Right atrium auricular region (tissue), 2 donors: ENCODE data around the gene GUCY1A1. TPM values are rescaled to one million over a fixed set of nuclear protein-coding genes. Genes with fewer than 3 reads are reported as not detected.

Experiments
- DNase-seq: peaks from one replicate; pipeline ENCODE4 v3.0.0-alpha.2; 2019; ENCODE audit warnings: low spot score
- H3K27ac ChIP-seq, 2 donors: fragments of 200-600 bp; sonication (generic); 1 replicate in 1 of 2; 2 replicates in 1 of 2; pipeline ENCODE4 v1.5.1; 2016 to 2019
- H3K27me3 ChIP-seq, 2 donors: fragments of 200-600 bp; sonication (generic); one replicate each; pipeline versions ENCODE4 v1.5.1 to v1.6.0; 2017 to 2019
- H3K36me3 ChIP-seq: fragments of 200-600 bp; sonication (generic); one replicate; pipeline ENCODE4 v1.5.1; 2016
- H3K4me1 ChIP-seq, 2 donors: fragments of 200-600 bp; sonication (generic); one replicate each; pipeline versions ENCODE4 v1.5.1 to v1.6.0; 2017 to 2019
- H3K4me3 ChIP-seq, 2 donors: fragments of 200-600 bp; sonication (generic); 1 replicate in 1 of 2; 2 replicates in 1 of 2; pipeline ENCODE4 v1.5.1; 2017 to 2019; ENCODE audit warnings: mild to moderate bottlenecking in 1 of 2, moderate library complexity in 1 of 2
- H3K9me3 ChIP-seq, 2 donors: fragments of 200-600 bp; sonication (generic); one replicate each; pipeline ENCODE4 v1.5.1; 2019
- CTCF ChIP-seq, 2 donors: fragments of 200-600 bp; sonication (generic); IDR thresholded peaks; one replicate each; pipeline ENCODE4 v1.5.1; 2019; ENCODE audit warnings: antibody characterized with exemption in 2 of 2
- total RNA-seq, 2 donors: library from RNA; depleted of rRNA; stranded (reverse); fragments of >200 nt; gene quantifications; one replicate each; pipeline ENCODE4 v1.1.0, GENCODE V29; 2016

The GUCY1A1 gene
- total RNA-seq, 2 donors from 2014 or later, result 35.5 to 52.5 TPM

DNA sequence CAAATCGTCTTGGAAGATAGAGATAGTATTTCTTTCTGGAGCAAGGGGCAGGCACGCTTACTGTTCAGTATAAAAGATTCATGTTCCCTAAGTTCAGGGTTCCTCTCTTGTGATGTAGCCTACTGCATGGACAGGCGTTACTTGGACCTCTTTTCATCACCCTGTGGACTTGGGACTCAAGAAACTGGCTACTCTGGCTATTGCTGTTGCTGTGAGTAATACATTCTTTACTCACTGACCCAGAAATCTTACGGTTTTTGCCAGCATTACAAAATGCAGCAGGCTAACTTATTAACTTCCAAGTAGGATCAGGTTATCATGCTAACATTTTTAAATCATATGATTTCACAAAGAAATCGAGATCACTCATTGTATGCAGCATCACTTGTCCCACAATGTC is 79.3 kb downstream of the GUCY1A1 start:
- no peaks in the 10 kb centered on the region for H3K4me1 ChIP-seq
- H3K4me3 ChIP-seq, result no peak overlapping the region
- no peaks in the 10 kb centered on the region for H3K36me3 ChIP-seq
- no peaks in the 10 kb centered on the region for H3K9me3 ChIP-seq
- no peak for TF ChIP-seq CTCF (IDR thresholded peaks at IDR 0.05)
- H3K27me3 ChIP-seq, result no peaks in the 10 kb centered on the region
- no peak overlapping the region for H3K27ac ChIP-seq
- DNase-seq, result no peak

GRCh38 chr4:155748039-155748438 is 81.4 kb downstream of the GUCY1A1 start:
- Histone ChIP-seq H3K4me3 (no peak overlapping the region), H3K36me3 (no peaks in the 10 kb centered on the region), H3K27ac (no peak overlapping the region), H3K27me3 (no peaks in the 10 kb centered on the region), H3K9me3 (no peaks in the 10 kb centered on the region), H3K4me1 (no peaks in the 10 kb centered on the region)
- no peak for TF ChIP-seq CTCF (IDR thresholded peaks at IDR 0.05)
- no peak for DNase-seq

- no peak for TF ChIP-seq CTCF (IDR thresholded peaks at IDR 0.05)
- DNase-seq, result no peak
- Histone ChIP-seq H3K9me3 (no peaks in the 10 kb centered on the region), H3K4me3 (no peak overlapping the region), H3K27me3 (no peaks in the 10 kb centered on the region), H3K27ac (no peak overlapping the region), H3K36me3 (no peaks in the 10 kb centered on the region), H3K4me1 (no peaks in the 10 kb centered on the region)
Measured at GRCh38 chr4:155749041-155749440, 82.4 kb downstream of the GUCY1A1 start.

GRCh38 chr4:155751569-155751968 is 84.9 kb downstream of the GUCY1A1 start:
- Histone ChIP-seq H3K27ac (no peak overlapping the region), H3K4me1 (no peaks in the 10 kb centered on the region), H3K36me3 (no peaks in the 10 kb centered on the region), H3K27me3 (no peaks in the 10 kb centered on the region), H3K9me3 (no peaks in the 10 kb centered on the region), H3K4me3 (no peak overlapping the region)
- no peak for TF ChIP-seq CTCF (IDR thresholded peaks at IDR 0.05)
- DNase-seq, result no peak

DNA sequence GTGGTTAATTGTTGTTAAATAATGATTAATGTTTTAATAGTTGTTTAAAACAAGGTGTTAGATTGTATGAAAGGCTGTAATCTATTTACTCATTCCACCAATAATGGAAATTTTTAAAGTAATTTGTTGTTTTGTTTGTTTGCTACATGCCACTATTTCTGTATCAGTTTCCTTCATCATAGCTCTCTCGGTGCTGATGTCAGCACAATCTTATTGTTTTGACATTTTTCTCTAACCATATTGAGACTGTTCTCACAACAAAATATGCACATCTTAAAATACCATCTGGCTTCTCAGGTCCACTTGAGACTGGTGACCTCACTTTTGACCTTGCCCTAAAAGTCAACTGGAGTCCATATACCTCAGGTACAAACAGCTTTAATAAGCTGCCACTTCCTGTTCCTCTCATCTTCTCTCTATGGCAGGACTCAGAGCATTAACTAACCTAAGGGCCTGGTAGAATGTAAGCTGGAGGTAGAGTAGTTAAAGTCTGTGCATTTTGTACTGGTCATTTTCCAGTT is 91.2 kb downstream of the GUCY1A1 start:
- TF ChIP-seq CTCF (IDR thresholded peaks at IDR 0.05), result no peak
- peaks cover 0 to 9% of the 10 kb centered on the region in 2 donors for H3K4me1 ChIP-seq
- DNase-seq, result no peak
- H3K27me3 ChIP-seq, result no peaks in the 10 kb centered on the region
- H3K36me3 ChIP-seq, result no peaks in the 10 kb centered on the region
- no peak overlapping the region for H3K4me3 ChIP-seq
- H3K9me3 ChIP-seq, result no peaks in the 10 kb centered on the region
- peak overlapping the region in 1 of 2 donors; percentile 95 for H3K27ac ChIP-seq
